ENCODE measurements around the gene BIRC7.

The BIRC7 gene

GRCh38 chr20:63272105-63273058 lies 36.7 kb downstream of the BIRC7 start, which contains the start of gene ARFGAP1:
ARFGAP1 (plus strand) TSS chr20:63272813; CDS start chr20:63275581, 2,768 bp downstream.
- in situ Hi-C loops (cut with HindIII; ENCODE audit: low sequenced_read_pairs): no loop called here

GRCh38 chr20:63273059-63273579 lies 37.4 kb downstream of the BIRC7 start:
- no peak for DNase-seq (ENCODE audit: low read depth, low spot score)
- no peak for TF ChIP-seq CTCF (IDR thresholded peaks at IDR 0.05; ENCODE audit: low read depth, low read length)
- H3K4me3 ChIP-seq (ENCODE audit: low read depth, low read length): peak overlapping the region; percentile 84
- in situ Hi-C loops (cut with HindIII; ENCODE audit: low sequenced_read_pairs): no loop called here

More at GRCh38 chr20:63272105-63273058, 36.7 kb downstream of the BIRC7 start, which contains the start of gene ARFGAP1:
- peak; percentile 84 for DNase-seq (ENCODE audit: low read depth, low spot score)
- TF ChIP-seq CTCF (IDR thresholded peaks at IDR 0.05; ENCODE audit: low read depth, low read length): no peak
- peak within 1 kb of the TSS; percentile 84 for H3K4me3 ChIP-seq (ENCODE audit: low read depth, low read length)

- in situ Hi-C loops (cut with HindIII; ENCODE audit: low sequenced_read_pairs): no loop called here
- peak; percentile 71 for DNase-seq (ENCODE audit: low read depth, low spot score)
- H3K4me3 ChIP-seq (ENCODE audit: low read depth, low read length): peak overlapping the region; percentile 84
- TF ChIP-seq CTCF (IDR thresholded peaks at IDR 0.05; ENCODE audit: low read depth, low read length): no peak
These were observed 38.1 kb downstream of the BIRC7 start for GRCh38 chr20:63273635-63274380.

GRCh38 chr20:63274381-63275228 lies 38.9 kb downstream of the BIRC7 start:
- in situ Hi-C loops (cut with HindIII; ENCODE audit: low sequenced_read_pairs): no loop called here
- H3K4me3 ChIP-seq (ENCODE audit: low read depth, low read length): no peak overlapping the region
- no peak for TF ChIP-seq CTCF (IDR thresholded peaks at IDR 0.05; ENCODE audit: low read depth, low read length)
- no peak for DNase-seq (ENCODE audit: low read depth, low spot score)

GRCh38 chr20:63275825-63276224 lies 40.1 kb downstream of the BIRC7 start:
- in situ Hi-C loops (cut with HindIII; ENCODE audit: low sequenced_read_pairs): no loop called here
- no peak for DNase-seq (ENCODE audit: low read depth, low spot score)
- TF ChIP-seq CTCF (IDR thresholded peaks at IDR 0.05; ENCODE audit: low read depth, low read length): no peak
- H3K4me3 ChIP-seq (ENCODE audit: low read depth, low read length): no peak overlapping the region

All from astrocyte of the spinal cord (primary cell).